Stimulated activated effector memory CD8-positive, alpha-beta T cell treated with anti-CD3 and anti-CD28 coated beads, Interleukin-12 subunit alpha, Interleukin-12 subunit beta, amount 100 ng/mL, for 72 hours (primary cell): ENCODE results near the gene RARB.

Source experiments
- ATAC-seq: fragments of 150-1000 bp; cut with Tn5 transposase; 2 replicates; pipeline ENCODE4 v1.10.0; 2021
- DNase-seq, 2 donors: peaks; one replicate each; pipeline ENCODE4 v3.0.0; 2021 to 2022; ENCODE audit warnings: low spot score in 2 of 2
- H3K27ac Mint-ChIP-seq: one replicate; pipeline ENCODE4 v1.8.0; 2022; ENCODE audit warnings: mild to moderate bottlenecking, mixed read lengths
- H3K36me3 Mint-ChIP-seq: one replicate; pipeline ENCODE4 v1.8.0; 2022; ENCODE audit warnings: mild to moderate bottlenecking, mixed read lengths
- H3K4me1 Mint-ChIP-seq: one replicate; pipeline ENCODE4 v1.8.0; 2022; ENCODE audit warnings: mixed read lengths
- H3K4me3 Mint-ChIP-seq: one replicate; pipeline ENCODE4 v1.8.0; 2022; ENCODE audit warnings: mild to moderate bottlenecking, mixed read lengths
- H3K9me3 Mint-ChIP-seq: one replicate; pipeline ENCODE4 v1.8.0; 2022; ENCODE audit warnings: mixed read lengths

Gene RARB

GRCh38 chr3:25410703-25411102 lies 17.4 kb upstream of the RARB start:
- no peaks in the 10 kb centered on the region for H3K4me1 Mint-ChIP-seq
- no peak for DNase-seq
- H3K27ac Mint-ChIP-seq, result no peak overlapping the region
- peaks cover 2% of the 10 kb centered on the region for H3K9me3 Mint-ChIP-seq
- no peaks in the 10 kb centered on the region for H3K36me3 Mint-ChIP-seq
- H3K4me3 Mint-ChIP-seq, result no peak overlapping the region
- no peak for ATAC-seq

- no peaks in the 10 kb centered on the region for H3K36me3 Mint-ChIP-seq
- no peaks in the 10 kb centered on the region for H3K4me1 Mint-ChIP-seq
- no peak overlapping the region for H3K4me3 Mint-ChIP-seq
These were observed 15.8 kb upstream of the RARB start for GRCh38 chr3:25412269-25412668.

GRCh38 chr3:25416176-25416575 lies 11.9 kb upstream of the RARB start:
- Mint-ChIP-seq H3K27ac (no peak overlapping the region), H3K9me3 (peaks cover 6% of the 10 kb centered on the region), H3K4me3 (no peak overlapping the region), H3K4me1 (no peaks in the 10 kb centered on the region), H3K36me3 (no peaks in the 10 kb centered on the region)
- DNase-seq (no peak), ATAC-seq (no peak)

More at GRCh38 chr3:25412269-25412668, 15.8 kb upstream of the RARB start:
- H3K9me3 Mint-ChIP-seq, result peaks cover 2% of the 10 kb centered on the region
- no peak for ATAC-seq
- no peak overlapping the region for H3K27ac Mint-ChIP-seq
- DNase-seq, result no peak

DNA sequence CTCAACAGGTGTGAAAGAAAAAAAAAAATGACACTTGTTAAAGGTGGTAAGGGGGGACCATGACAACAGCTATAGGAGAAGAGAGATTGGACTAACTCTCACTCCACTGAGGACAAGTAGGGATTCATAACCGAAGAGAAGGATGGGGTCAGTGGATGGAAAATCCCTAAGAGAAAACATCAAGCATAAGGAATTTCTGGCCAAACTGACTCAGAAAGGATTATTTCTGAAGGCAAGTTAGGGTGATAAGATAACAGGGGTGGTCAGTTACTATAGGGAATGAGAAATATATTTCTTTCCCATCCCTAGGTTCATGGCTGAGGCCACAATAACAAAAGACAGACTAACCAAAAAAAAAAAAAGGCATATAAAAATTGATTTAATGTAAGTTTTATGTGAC lies 9.5 kb upstream of the RARB start:
- peaks cover 6% of the 10 kb centered on the region for H3K9me3 Mint-ChIP-seq
- no peaks in the 10 kb centered on the region for H3K4me1 Mint-ChIP-seq
- no peaks in the 10 kb centered on the region for H3K36me3 Mint-ChIP-seq
- no peak for ATAC-seq
- no peak for DNase-seq
- H3K4me3 Mint-ChIP-seq, result no peak overlapping the region
- H3K27ac Mint-ChIP-seq, result no peak overlapping the region

DNA sequence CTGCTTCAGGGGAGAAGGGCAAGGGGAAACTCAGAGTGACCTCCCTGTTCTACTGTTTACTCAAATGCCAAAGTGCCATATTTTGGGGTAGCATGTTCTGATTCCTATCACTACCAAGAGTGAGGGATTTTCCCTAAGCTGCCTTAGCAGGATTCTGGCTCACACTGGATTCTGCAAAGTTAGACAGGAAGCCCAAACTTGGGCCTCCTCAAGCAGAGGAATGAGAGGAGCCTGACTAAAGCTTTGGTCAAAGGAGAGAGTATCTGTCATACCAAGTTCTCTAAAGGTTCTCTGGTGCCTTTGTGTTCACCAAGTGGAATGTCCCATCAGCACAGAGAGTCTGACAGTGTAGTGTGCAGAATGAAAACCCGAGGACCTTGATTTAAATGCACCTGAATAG lies 8.8 kb upstream of the RARB start:
- Mint-ChIP-seq H3K36me3 (no peaks in the 10 kb centered on the region), H3K4me1 (no peaks in the 10 kb centered on the region), H3K27ac (no peak overlapping the region), H3K9me3 (peaks cover 3% of the 10 kb centered on the region), H3K4me3 (no peak overlapping the region)
- ATAC-seq (no peak), DNase-seq (no peak)

DNA sequence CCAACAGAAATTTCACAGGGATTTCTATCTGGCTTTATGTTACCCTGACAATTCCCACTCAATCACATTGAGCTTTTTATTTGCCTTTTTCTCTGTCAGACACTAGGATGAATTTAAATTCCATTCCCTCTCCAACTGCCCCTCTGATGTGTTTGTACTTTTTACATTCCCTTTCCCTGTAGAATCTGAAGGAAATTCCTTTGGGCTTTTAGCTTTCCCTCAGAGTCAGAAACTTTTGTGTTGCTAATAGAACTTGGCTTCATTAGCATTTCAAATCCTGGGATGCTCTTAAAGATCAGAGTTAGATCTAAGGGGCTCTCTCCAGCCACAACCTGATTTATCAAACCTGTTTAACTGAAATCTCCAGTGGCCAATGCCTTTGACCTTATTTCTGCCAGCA lies 7.9 kb upstream of the RARB start:
- Mint-ChIP-seq H3K36me3 (no peaks in the 10 kb centered on the region), H3K27ac (no peak overlapping the region), H3K4me3 (no peak overlapping the region), H3K9me3 (peaks cover 3% of the 10 kb centered on the region), H3K4me1 (no peaks in the 10 kb centered on the region)
- no peak for ATAC-seq
- no peak for DNase-seq

GRCh38 chr3:25420885-25421284 lies 7.2 kb upstream of the RARB start:
- Mint-ChIP-seq H3K9me3 (peaks cover 3% of the 10 kb centered on the region), H3K4me1 (no peaks in the 10 kb centered on the region), H3K36me3 (no peaks in the 10 kb centered on the region), H3K27ac (no peak overlapping the region), H3K4me3 (no peak overlapping the region)
- ATAC-seq (no peak), DNase-seq (no peak)

GRCh38 chr3:25421747-25422146 lies 6.3 kb upstream of the RARB start:
- Mint-ChIP-seq H3K36me3 (no peaks in the 10 kb centered on the region), H3K4me3 (no peak overlapping the region), H3K27ac (no peak overlapping the region), H3K4me1 (no peaks in the 10 kb centered on the region), H3K9me3 (peaks cover 3% of the 10 kb centered on the region)
- DNase-seq, result no peak
- ATAC-seq, result no peak

GRCh38 chr3:25423780-25424588 lies 4.1 kb upstream of the RARB start:
- no peak overlapping the region for H3K27ac Mint-ChIP-seq
- no peaks in the 10 kb centered on the region for H3K4me1 Mint-ChIP-seq
- no peak for ATAC-seq
- no peaks in the 10 kb centered on the region for H3K36me3 Mint-ChIP-seq
- no peak for DNase-seq
- H3K4me3 Mint-ChIP-seq, result no peak overlapping the region
- H3K9me3 Mint-ChIP-seq, result no peaks in the 10 kb centered on the region

- no peak for ATAC-seq
- Mint-ChIP-seq H3K27ac (no peak overlapping the region), H3K4me1 (no peaks in the 10 kb centered on the region), H3K36me3 (no peaks in the 10 kb centered on the region), H3K4me3 (no peak overlapping the region), H3K9me3 (no peaks in the 10 kb centered on the region)
- no peak for DNase-seq
These were observed 3.4 kb upstream of the RARB start for GRCh38 chr3:25424614-25425013.

GRCh38 chr3:25426408-25426807 lies 1.7 kb upstream of the RARB start:
- DNase-seq (no peak), ATAC-seq (no peak)
- Mint-ChIP-seq H3K4me1 (no peaks in the 10 kb centered on the region), H3K9me3 (no peaks in the 10 kb centered on the region), H3K36me3 (no peaks in the 10 kb centered on the region), H3K27ac (no peak overlapping the region), H3K4me3 (no peak overlapping the region)

DNA sequence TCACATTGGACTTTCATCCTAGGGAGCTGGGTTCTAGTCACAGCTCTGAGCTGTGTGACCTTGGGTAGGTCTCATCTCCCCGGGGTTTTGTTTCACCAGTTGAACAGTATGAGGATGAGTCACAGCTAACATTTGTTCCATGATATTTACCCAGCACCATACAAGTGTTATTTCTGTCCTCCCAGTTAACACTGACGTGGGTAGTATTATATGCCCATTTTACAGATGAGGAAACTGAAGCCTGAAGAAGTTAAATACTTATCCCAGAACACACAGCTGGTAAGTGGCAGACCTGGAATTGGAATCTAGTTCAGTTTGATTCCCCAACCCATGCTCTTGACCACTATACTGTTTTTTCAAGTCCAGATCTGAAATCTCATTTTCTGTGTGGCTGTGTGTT lies 908 bp upstream of the RARB start:
- Mint-ChIP-seq H3K9me3 (no peaks in the 10 kb centered on the region), H3K27ac (no peak overlapping the region), H3K4me1 (no peaks in the 10 kb centered on the region), H3K4me3 (no peak overlapping the region), H3K36me3 (no peaks in the 10 kb centered on the region)
- ATAC-seq (no peak), DNase-seq (no peak)

GRCh38 chr3:25427563-25427941 lies 511 bp upstream of the RARB start:
- DNase-seq (no peak), ATAC-seq (no peak)
- Mint-ChIP-seq H3K4me3 (no peak overlapping the region), H3K36me3 (no peaks in the 10 kb centered on the region), H3K9me3 (no peaks in the 10 kb centered on the region), H3K27ac (no peak overlapping the region), H3K4me1 (no peaks in the 10 kb centered on the region)

DNA sequence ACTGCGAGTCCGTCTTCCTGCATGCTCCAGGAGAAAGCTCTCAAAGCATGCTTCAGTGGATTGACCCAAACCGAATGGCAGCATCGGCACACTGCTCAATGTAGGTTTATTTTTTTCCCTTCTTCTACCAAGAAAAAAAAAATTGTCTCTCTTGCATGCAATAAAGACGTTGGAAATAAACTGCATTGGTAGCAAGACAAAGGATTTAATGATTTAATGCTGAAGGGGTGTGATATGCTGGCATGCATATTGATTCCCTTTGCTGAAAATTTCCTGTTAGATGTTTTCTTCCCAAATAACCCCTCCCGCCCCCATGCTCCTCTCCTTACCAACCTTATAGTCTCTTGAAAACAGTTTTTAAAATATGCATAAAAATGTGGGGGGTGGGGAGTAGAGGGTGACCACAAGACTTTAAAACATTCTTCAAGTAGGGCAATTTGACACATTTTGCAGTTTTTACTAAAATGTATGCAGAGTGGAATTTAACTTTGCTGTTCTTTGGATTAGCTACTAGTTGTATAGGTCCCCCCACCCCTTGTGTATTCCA lies 799 bp downstream of the RARB start:
- Mint-ChIP-seq H3K36me3 (no peaks in the 10 kb centered on the region), H3K9me3 (no peaks in the 10 kb centered on the region), H3K4me1 (no peaks in the 10 kb centered on the region), H3K4me3 (no peak overlapping the region), H3K27ac (no peak overlapping the region)
- ATAC-seq (no peak), DNase-seq (no peak)

DNA sequence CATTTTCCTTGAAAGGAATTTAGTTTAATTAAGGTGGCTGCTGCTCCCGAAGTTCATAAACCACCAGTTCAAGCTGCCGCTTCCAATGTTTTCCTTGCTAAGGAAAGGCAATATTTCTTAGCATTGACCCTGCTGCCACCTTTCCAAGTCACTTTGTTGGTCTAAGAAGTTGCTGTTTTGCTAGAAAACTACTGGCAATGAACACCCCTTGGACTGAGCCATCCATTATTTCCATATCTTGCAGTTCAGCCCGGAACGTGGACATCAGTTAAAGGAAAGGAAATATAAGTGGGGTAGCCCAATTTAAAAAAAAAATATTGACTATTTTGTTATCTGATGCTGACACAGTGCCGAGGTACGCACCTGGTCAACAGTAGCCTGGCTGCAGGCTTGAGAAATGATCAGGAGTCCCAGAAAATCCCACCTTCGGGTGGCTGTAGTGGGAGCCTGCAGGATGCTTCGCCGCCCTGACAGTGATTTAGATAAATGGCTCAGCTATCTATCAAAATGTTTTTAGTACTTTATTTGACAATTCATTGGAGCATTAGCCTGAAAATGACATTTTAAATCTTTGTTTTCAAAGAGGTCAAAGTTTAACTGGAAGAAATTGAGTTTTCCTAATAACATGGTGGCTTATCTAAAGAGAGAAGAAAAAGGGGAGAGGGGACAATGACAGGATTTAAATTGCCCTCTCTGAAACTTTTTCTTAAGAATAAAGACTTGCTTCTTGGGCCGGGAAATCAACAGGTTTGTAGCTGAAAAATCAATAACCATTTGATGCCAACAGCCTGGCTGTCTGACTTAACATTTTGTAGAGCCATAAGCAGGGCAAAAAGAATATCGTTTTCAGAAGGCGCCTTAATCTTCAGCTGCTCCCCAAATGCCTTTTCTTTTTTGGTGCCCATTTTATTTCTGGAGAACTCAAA lies 1.6 kb downstream of the RARB start:
- Mint-ChIP-seq H3K4me3 (no peak overlapping the region), H3K4me1 (no peaks in the 10 kb centered on the region), H3K36me3 (no peaks in the 10 kb centered on the region), H3K9me3 (no peaks in the 10 kb centered on the region), H3K27ac (no peak overlapping the region)
- ATAC-seq (no peak), DNase-seq (no peak)
